Parathyroid adenoma (tissue), 2 donors: ENCODE data around the gene CARD9.

Source experiments
- H2AFZ ChIP-seq: fragments of 300-600 bp; sonication (generic); one replicate; pipeline ENCODE4 v1.7.0; 2017; ENCODE audit warnings: antibody characterized with exemption, mild to moderate bottlenecking
- H3K27ac ChIP-seq: fragments of 300-600 bp; sonication (generic); one replicate; pipeline ENCODE4 v1.7.0; 2017
- H3K27me3 ChIP-seq: fragments of 300-600 bp; sonication (generic); one replicate; pipeline ENCODE4 v1.7.0; 2017; ENCODE audit warnings: low read length; ENCODE audit not compliant: control insufficient read depth, insufficient read depth
- H3K36me3 ChIP-seq: fragments of 300-600 bp; sonication (generic); one replicate; pipeline ENCODE4 v1.7.0; 2017; ENCODE audit warnings: low read length; ENCODE audit not compliant: control insufficient read depth, insufficient read depth
- H3K4me1 ChIP-seq: fragments of 300-600 bp; sonication (generic); one replicate; pipeline ENCODE4 v1.7.0; 2017; ENCODE audit warnings: control low read depth
- H3K4me2 ChIP-seq: fragments of 300-600 bp; sonication (generic); one replicate; pipeline ENCODE4 v1.7.0; 2017; ENCODE audit warnings: low read length
- H3K4me3 ChIP-seq: fragments of 300-600 bp; sonication (generic); one replicate; pipeline ENCODE4 v1.7.0; 2017; ENCODE audit warnings: low read depth, low read length
- H3K79me2 ChIP-seq: fragments of 300-600 bp; sonication (generic); one replicate; pipeline ENCODE4 v1.7.0; 2017; ENCODE audit warnings: control low read depth
- H3K9ac ChIP-seq: fragments of 300-600 bp; sonication (generic); one replicate; pipeline ENCODE4 v1.7.0; 2017; ENCODE audit warnings: mild to moderate bottlenecking
- H3K9me3 ChIP-seq: fragments of 300-600 bp; sonication (generic); one replicate; pipeline ENCODE4 v1.7.0; 2017; ENCODE audit warnings: low read length; ENCODE audit not compliant: control insufficient read depth
- TF ChIP-seq, protein P1 (sequence below): fragments of 300-600 bp; sonication (generic); IDR thresholded peaks from one replicate; pipeline ENCODE4 v1.7.0; 2017; ENCODE audit warnings: antibody characterized with exemption, mild to moderate bottlenecking
- donor health status: primary hyperparathyroidism.

Gene CARD9

DNA sequence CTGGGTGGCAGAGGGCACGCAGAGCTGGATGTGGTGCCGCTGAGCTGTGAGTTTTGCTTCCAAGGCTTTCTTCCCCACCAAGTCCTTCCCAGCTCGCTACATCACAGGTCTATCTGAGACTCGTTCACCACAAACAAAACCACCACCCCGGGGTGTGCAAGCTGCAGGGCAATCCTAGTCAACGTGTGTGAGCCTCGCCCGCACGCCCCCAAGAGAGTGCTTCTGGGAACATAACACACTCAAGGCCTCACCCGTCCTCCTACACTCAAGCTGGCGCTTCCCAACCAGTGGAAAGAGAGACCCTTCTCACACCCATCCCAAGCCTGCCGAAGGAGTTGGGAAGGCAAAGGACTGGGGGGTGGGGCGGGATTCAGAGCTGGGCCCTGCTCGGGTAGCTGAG is 15.9 kb upstream of the CARD9 start:
- no peak overlapping the region for H3K4me3 ChIP-seq
- no peaks in the 10 kb centered on the region for H3K9me3 ChIP-seq
- no peak overlapping the region for H3K4me2 ChIP-seq
- H3K27ac ChIP-seq, result no peak overlapping the region
- H3K4me1 ChIP-seq, result no peaks in the 10 kb centered on the region
- H3K79me2 ChIP-seq, result no peaks in the 10 kb centered on the region
- no peak overlapping the region for H3K9ac ChIP-seq
- no peaks in the 10 kb centered on the region for H3K36me3 ChIP-seq
- TF ChIP-seq, protein P1, sequence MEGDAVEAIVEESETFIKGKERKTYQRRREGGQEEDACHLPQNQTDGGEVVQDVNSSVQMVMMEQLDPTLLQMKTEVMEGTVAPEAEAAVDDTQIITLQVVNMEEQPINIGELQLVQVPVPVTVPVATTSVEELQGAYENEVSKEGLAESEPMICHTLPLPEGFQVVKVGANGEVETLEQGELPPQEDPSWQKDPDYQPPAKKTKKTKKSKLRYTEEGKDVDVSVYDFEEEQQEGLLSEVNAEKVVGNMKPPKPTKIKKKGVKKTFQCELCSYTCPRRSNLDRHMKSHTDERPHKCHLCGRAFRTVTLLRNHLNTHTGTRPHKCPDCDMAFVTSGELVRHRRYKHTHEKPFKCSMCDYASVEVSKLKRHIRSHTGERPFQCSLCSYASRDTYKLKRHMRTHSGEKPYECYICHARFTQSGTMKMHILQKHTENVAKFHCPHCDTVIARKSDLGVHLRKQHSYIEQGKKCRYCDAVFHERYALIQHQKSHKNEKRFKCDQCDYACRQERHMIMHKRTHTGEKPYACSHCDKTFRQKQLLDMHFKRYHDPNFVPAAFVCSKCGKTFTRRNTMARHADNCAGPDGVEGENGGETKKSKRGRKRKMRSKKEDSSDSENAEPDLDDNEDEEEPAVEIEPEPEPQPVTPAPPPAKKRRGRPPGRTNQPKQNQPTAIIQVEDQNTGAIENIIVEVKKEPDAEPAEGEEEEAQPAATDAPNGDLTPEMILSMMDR, result no peak
- no peak overlapping the region for H2AFZ ChIP-seq
- no peaks in the 10 kb centered on the region for H3K27me3 ChIP-seq

DNA sequence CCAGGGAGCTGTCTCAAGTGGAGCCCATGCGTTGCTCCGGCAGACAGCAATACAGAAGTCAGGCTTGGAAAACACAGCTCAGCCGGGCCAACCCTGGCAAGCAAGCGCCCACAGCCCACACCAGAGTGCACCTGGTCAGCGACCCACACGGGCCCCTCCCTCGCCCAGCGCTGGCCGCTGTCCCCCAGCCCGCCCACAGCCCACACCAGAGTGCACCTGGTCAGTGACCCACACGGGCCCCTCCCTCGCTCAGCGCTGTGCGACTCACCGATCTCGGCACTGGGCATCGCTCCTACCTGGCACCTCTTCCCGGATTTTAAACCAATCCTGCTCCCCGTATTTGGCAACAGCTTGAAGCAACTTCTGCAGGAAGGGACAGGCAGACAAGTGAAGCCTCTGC is 13.7 kb upstream of the CARD9 start:
- no peaks in the 10 kb centered on the region for H3K9me3 ChIP-seq
- TF ChIP-seq, protein P1, result no peak
- H3K27ac ChIP-seq, result no peak overlapping the region
- no peak overlapping the region for H3K4me2 ChIP-seq
- H3K9ac ChIP-seq, result no peak overlapping the region
- no peaks in the 10 kb centered on the region for H3K27me3 ChIP-seq
- no peaks in the 10 kb centered on the region for H3K36me3 ChIP-seq
- H3K79me2 ChIP-seq, result no peaks in the 10 kb centered on the region
- no peak overlapping the region for H3K4me3 ChIP-seq
- H3K4me1 ChIP-seq, result no peaks in the 10 kb centered on the region
- H2AFZ ChIP-seq, result no peak overlapping the region

DNA sequence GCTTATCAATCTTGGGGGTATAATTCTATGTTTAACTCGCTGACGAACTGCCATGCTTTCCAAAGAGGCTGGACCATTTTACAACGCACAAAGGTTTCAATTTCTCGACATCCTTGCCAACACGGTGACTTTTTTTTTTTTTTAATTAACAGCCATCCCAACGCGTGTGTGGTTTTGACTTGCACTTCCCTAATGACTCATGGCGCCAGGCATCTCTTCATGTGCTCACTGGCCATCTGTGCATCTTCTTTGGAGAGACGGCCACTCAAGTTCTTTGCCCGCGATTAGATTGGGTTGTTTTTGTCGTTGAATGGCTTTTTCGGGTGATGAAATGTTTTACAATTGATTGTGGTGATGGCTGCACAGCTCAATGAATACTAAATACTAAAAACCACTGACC is 12.5 kb upstream of the CARD9 start:
- Histone ChIP-seq H3K27ac (no peak overlapping the region), H3K9ac (no peak overlapping the region), H3K4me2 (no peak overlapping the region), H3K27me3 (no peaks in the 10 kb centered on the region), H3K79me2 (no peaks in the 10 kb centered on the region), H3K9me3 (no peaks in the 10 kb centered on the region), H3K36me3 (no peaks in the 10 kb centered on the region), H3K4me1 (no peaks in the 10 kb centered on the region), H2AFZ (no peak overlapping the region), H3K4me3 (no peak overlapping the region)
- TF ChIP-seq, protein P1, result no peak

DNA sequence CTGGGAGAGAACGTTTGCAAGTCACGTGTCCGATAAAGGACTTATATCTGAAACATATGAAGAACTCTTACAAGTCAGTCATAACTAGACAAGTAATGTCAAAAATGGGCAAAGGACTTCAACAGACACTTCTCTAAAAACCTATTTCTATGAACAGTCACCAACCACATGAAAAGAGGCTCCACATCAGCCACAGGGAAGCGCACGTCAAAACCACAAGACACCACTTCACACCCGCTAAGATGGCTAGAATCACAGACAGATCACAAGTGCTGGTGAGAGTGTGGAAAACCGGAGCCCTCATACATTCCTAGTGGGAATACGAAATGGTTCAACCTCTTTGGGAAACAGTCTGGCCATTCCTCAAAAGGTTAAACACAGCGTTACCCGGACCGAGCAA is 11.5 kb upstream of the CARD9 start:
- Histone ChIP-seq H3K4me2 (no peak overlapping the region), H3K36me3 (no peaks in the 10 kb centered on the region), H3K9ac (no peak overlapping the region), H2AFZ (no peak overlapping the region), H3K4me3 (no peak overlapping the region), H3K27ac (no peak overlapping the region), H3K4me1 (no peaks in the 10 kb centered on the region), H3K79me2 (no peaks in the 10 kb centered on the region), H3K27me3 (no peaks in the 10 kb centered on the region), H3K9me3 (no peaks in the 10 kb centered on the region)
- TF ChIP-seq, protein P1, result no peak

DNA sequence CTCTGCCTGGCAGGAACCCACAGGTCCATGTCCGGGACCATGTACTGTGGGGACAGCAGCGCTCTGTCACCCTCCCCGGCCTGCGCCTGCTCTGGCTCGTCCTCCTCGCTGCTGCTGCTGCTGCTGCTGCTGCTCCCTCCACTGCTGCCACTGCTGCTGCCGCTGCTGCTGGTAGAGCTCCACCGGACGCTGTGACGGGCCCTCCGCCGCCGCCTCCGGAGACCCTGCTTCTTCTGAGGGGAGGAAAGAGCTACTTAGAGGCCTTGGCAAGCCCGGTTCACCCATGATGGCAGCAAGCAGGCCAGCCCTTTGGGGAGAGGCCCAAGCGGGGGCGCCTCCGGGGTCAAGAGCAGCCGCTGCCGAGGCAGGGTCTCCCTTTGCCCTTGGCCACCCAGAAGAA is 10.0 kb upstream of the CARD9 start:
- Histone ChIP-seq H3K4me2 (no peak overlapping the region), H3K4me1 (no peaks in the 10 kb centered on the region), H3K79me2 (no peaks in the 10 kb centered on the region), H3K9ac (no peak overlapping the region), H3K27me3 (no peaks in the 10 kb centered on the region), H2AFZ (no peak overlapping the region), H3K27ac (no peak overlapping the region), H3K9me3 (no peaks in the 10 kb centered on the region), H3K36me3 (no peaks in the 10 kb centered on the region), H3K4me3 (no peak overlapping the region)
- TF ChIP-seq, protein P1, result no peak
